Measurements from ENCODE around the gene KRTAP6-2. TPM values are rescaled to one million over a fixed set of nuclear protein-coding genes. Genes with fewer than 3 reads are reported as not detected.

Gene KRTAP6-2
- not detected in 2 replicates for total RNA-seq

GRCh38 chr21:30598802-30599201 is at the start of gene KRTAP6-2:
TSS of gene KRTAP6-2 (minus strand) at chr21:30598902. CDS start at chr21:30598874, 28 bp downstream.

GRCh38 chr21:30642564-30642963 is 43.9 kb upstream of the KRTAP6-2 start, which contains the start of gene KRTAP20-3:
TSS of gene KRTAP20-3 (plus strand) at chr21:30642864.

GRCh38 chr21:30634906-30635305 is 36.2 kb upstream of the KRTAP6-2 start, which contains the start of gene KRTAP20-2:
TSS of gene KRTAP20-2 (plus strand) at chr21:30635206. CDS start at chr21:30635264, 58 bp downstream.

DNA sequence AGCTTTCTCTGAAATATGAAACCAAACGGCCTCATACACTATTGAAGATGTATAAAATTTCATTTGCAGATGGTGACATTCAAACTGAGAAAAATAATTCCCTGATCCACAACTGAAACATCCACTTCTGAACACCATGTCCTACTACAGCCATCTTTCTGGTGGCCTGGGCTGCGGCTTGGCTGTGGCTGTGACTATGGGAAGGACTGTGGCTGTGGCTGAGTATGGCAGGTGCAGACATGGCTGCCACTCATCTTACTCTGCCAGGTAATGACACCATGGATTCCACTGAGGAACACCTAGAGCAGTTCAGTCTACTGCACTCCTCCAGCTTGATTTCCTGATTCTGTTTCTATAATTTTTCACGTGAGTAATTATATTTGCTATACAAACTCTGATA is 21.8 kb upstream of the KRTAP6-2 start, which contains the start of gene KRTAP20-4:
KRTAP20-4 (plus strand) TSS at position 106 of the 400 bp plus-strand sequence.

DNA sequence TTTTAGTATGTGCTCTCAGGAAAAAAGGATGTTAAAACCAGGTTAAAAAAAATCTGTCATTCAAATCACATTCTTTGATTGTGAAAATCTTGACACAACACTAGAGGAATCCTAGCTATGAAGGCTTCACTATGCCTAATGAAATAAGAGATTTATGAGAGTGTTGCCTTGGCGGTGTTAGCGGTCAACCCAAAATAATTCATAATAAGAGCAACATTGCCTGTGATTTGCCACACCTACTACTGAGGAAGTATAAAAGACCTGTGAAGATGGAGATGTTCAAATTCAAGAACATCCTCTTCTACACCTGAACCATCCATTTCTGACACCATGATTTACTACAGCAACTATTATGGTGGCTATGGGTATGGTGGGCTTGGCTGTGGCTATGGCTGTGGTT is 17.4 kb upstream of the KRTAP6-2 start, which contains the start of gene KRTAP20-1:
KRTAP20-1 (plus strand) TSS at position 301 of the 400 bp plus-strand sequence; CDS start at position 331, 30 bp downstream.

GRCh38 chr21:30613836-30614235 is 15.1 kb upstream of the KRTAP6-2 start, which contains the start of gene KRTAP6-1:
TSS of gene KRTAP6-1 (minus strand) at chr21:30613930. CDS start at chr21:30613904, 26 bp downstream.

GRCh38 chr21:30600787-30601186 is 2.1 kb upstream of the KRTAP6-2 start, which contains the start of gene KRTAP22-1:
TSS of gene KRTAP22-1 (plus strand) at chr21:30601087.

DNA sequence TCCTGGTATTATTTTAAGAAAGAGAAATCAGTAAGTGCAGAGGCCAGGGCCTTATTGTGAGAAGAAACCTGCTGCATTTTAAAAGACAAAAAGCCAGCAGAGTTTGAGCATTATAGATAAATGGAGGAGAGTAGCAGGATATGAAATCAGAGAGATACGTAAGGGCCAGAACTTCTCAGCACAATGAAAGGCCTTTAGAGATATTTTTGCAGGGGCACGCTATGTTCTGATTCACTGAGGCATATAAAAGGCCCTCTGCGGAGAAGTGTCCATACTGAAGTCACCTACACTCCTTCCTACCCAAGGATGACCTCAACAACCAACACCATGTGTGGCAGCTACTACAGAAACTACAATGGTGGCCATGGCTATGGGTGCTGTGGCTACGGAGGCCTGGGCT is 6.6 kb downstream of the KRTAP6-2 start, which contains the start of gene KRTAP6-3:
KRTAP6-3 (plus strand) TSS at position 301 of the 400 bp plus-strand sequence; CDS start at position 307, 6 bp downstream.

DNA sequence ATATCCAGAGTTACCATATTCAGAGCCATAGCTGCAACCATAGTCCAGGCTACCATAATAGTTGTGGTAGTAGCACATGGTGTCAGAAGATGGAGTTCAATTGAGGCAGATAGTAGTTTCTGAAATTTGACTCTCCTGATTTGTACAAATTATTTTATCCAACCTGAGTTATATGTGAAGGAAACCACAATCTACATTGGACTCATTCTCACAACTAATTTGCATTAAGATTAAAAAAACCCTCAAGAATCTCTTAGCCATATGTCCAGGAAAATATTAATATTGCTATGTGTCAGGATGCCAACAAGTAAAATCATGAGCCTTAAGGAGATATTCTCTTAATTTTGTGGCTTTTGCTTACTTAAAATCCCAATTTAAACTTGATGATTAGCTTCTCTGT is 8.4 kb downstream of the KRTAP6-2 start, which contains the start of gene KRTAP22-2:
KRTAP22-2 (minus strand) TSS at position 101 of the 400 bp plus-strand sequence.

DNA sequence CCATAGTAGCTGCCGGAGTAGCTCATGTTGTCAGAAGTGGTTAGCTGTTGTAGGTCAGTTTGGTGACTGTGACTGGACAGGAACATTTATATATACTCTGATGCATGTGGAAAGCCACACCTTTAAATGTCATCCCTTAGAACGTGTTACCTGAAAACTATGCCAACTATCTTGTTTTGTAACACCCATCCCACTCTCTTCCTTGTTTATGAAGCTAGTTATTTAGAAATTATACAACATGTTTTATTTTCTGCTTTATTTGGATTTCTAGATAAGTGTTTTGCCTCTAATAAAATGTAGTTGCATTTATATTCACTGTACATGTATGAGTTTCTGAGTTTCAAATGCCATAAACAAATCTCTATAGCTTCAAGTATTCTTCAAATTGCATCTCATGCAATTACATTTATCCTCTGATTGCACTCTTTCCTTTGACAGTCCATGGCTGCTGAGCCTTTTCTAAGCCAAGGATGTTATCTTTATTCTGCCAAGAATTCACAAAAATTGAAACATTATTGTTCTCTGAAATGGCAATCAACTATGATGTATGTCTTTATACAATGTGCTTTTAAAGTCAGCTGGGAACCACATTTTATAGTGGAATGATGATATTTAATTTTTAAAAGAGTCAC is 37.3 kb downstream of the KRTAP6-2 start, which contains the start of gene KRTAP19-7:
KRTAP19-7 (minus strand) TSS at position 51 of the 632 bp plus-strand sequence; CDS start at position 26, 25 bp downstream.

Other genes with a start within 250 kb of the KRTAP6-2 start
- gene KRTAP13-2, start 226.6 kb downstream of the KRTAP6-2 start, total RNA-seq: not detected in 2 replicates
- not detected in 2 replicates for gene KRTAP13-1, start 202.9 kb downstream of the KRTAP6-2 start, total RNA-seq
- gene KRTAP13-3, start 173.0 kb downstream of the KRTAP6-2 start, total RNA-seq: not detected in 2 replicates
- not detected in 2 replicates for gene KRTAP13-4, start 168.7 kb downstream of the KRTAP6-2 start, total RNA-seq
- gene KRTAP15-1, start 158.6 kb downstream of the KRTAP6-2 start, total RNA-seq: not detected in 2 replicates
- not detected in 2 replicates for gene KRTAP19-1, start 118.5 kb downstream of the KRTAP6-2 start, total RNA-seq
- not detected in 2 replicates for gene KRTAP19-2, start 111.5 kb downstream of the KRTAP6-2 start, total RNA-seq
- not detected in 2 replicates for gene KRTAP19-3, start 106.9 kb downstream of the KRTAP6-2 start, total RNA-seq
- not detected in 2 replicates for gene KRTAP19-4, start 101.7 kb downstream of the KRTAP6-2 start, total RNA-seq
- not detected in 2 replicates for gene KRTAP19-5, start 96.8 kb downstream of the KRTAP6-2 start, total RNA-seq
- gene KRTAP19-6, start 57.0 kb downstream of the KRTAP6-2 start, total RNA-seq: not detected in 2 replicates
- not detected in 2 replicates for gene KRTAP19-7, start 37.6 kb downstream of the KRTAP6-2 start, total RNA-seq
- gene KRTAP22-2, start 8.5 kb downstream of the KRTAP6-2 start, total RNA-seq: not detected in 2 replicates
- gene KRTAP6-3, start 6.5 kb downstream of the KRTAP6-2 start, total RNA-seq: not detected in 2 replicates
- gene KRTAP22-1, start 2.2 kb upstream of the KRTAP6-2 start, total RNA-seq: not detected in 2 replicates
- not detected in 2 replicates for gene KRTAP6-1, start 15.0 kb upstream of the KRTAP6-2 start, total RNA-seq
- not detected in 2 replicates for gene KRTAP20-1, start 17.5 kb upstream of the KRTAP6-2 start, total RNA-seq
- gene KRTAP20-4, start 21.7 kb upstream of the KRTAP6-2 start, total RNA-seq: not detected in 2 replicates
- not detected in 2 replicates for gene KRTAP20-2, start 36.3 kb upstream of the KRTAP6-2 start, total RNA-seq
- not detected in 2 replicates for gene KRTAP20-3, start 44.0 kb upstream of the KRTAP6-2 start, total RNA-seq
- not detected in 2 replicates for gene KRTAP21-3, start 119.9 kb upstream of the KRTAP6-2 start, total RNA-seq
- not detected in 2 replicates for gene KRTAP21-2, start 148.4 kb upstream of the KRTAP6-2 start, total RNA-seq
- not detected in 2 replicates for gene KRTAP21-1, start 156.5 kb upstream of the KRTAP6-2 start, total RNA-seq
- gene KRTAP8-1, start 214.4 kb upstream of the KRTAP6-2 start, total RNA-seq: not detected in 2 replicates
- gene KRTAP7-1, start 230.9 kb upstream of the KRTAP6-2 start, total RNA-seq: not detected in 2 replicates

All from smooth muscle cell of the umbilical artery (primary cell).